ENCODE data around the gene GRK5.

GRK5 gene

DNA sequence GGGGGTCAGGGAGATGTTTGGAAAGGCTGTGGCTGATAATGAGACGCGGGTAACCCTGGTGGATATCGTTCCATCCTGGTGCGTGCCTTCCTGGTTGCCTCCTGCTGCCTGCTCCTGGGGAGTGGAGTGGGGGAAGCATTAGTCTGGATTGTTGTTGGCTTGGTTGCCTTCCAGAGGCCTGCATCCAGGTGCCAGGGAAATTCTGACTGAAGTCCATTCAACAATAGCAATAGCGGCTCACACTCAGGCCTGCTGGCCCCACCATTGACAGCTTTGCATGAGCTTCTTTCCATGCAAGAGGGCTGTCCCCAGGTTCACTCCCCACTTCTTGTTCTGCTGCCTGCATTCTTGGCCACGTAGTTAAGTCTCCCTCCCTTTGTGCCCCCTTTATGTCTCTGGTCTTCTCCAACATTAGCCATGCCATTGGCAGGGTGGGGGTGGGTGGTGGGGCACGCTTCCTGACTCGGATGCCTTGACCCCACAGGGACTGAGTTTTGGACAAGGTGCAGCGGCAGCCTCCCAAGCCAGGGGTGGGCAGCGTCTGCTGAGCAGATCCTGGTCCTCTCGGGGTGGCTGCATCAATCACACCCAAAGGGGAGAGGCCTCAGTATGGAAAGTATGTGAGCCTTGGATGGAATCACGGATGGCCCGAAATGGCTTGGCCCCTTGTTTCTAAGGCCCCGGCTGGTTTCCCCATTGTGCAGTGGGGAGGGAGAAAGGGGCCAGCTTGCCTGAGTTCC is 150.2 kb downstream of the GRK5 start:
- no peak overlapping the region for H3K27ac ChIP-seq
- TF ChIP-seq, protein P1, sequence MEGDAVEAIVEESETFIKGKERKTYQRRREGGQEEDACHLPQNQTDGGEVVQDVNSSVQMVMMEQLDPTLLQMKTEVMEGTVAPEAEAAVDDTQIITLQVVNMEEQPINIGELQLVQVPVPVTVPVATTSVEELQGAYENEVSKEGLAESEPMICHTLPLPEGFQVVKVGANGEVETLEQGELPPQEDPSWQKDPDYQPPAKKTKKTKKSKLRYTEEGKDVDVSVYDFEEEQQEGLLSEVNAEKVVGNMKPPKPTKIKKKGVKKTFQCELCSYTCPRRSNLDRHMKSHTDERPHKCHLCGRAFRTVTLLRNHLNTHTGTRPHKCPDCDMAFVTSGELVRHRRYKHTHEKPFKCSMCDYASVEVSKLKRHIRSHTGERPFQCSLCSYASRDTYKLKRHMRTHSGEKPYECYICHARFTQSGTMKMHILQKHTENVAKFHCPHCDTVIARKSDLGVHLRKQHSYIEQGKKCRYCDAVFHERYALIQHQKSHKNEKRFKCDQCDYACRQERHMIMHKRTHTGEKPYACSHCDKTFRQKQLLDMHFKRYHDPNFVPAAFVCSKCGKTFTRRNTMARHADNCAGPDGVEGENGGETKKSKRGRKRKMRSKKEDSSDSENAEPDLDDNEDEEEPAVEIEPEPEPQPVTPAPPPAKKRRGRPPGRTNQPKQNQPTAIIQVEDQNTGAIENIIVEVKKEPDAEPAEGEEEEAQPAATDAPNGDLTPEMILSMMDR (conservative IDR thresholded peaks at IDR 0.05), result no peak

DNA sequence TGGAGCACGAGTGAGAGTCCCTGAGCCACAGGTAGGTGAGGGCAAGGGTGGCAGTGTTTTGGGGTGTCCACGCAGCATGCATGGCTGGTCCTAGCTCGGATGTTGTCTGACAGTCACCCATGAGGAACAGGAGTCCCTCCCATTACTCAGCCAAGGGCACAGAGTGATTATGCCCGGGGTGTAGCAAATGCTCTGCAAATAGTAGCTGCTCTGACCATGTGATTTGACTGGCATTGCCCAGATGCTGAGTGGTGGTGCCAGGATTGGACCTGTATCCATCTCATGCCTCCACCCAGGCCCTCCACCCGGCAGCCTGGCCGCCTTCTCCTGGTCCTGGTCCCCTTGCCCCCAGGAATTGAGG is 150.8 kb downstream of the GRK5 start:
- TF ChIP-seq, protein P1 (conservative IDR thresholded peaks at IDR 0.05), result no peak
- no peak overlapping the region for H3K27ac ChIP-seq

DNA sequence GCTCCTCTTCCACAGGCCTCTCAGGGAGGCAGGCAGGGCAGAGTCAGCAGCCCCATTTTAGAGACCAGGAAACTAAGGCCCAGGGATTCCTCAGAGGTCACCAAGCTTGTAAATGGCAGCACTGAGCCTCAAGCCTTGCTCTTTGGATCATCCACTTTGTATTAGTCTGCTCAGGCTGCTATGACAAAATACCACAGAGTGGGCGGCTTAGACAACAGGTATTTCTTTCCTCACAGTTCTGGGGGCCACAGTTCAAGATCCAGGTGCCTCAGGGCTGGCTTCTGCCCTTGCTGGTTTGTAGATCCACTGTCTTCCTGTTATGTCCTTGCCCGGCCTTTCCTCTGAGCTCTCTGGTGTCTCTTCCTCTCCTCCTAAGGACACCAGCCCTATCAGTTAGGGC is 151.2 kb downstream of the GRK5 start:
- TF ChIP-seq, protein P1 (conservative IDR thresholded peaks at IDR 0.05), result no peak
- no peak overlapping the region for H3K27ac ChIP-seq

DNA sequence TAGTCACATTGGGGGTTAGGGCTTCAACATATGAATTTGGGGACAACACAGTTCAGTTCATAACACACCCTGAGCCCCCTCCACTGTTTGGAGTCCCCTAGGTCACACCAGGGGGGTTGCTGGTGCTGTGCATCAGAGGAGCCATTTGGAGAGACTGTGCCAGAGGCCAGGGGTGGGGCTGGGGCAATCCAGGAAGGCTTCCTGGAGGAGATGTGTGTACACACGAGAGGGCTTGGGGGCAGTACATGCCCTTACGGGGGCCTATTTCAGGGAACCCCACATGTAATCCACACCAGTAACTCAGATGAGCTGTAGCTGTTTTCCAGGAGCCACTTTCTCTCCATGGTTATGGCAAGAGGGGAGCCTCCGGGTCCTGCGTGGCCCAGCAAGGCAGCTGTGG is 151.7 kb downstream of the GRK5 start:
- no peak overlapping the region for H3K27ac ChIP-seq
- TF ChIP-seq, protein P1 (conservative IDR thresholded peaks at IDR 0.05), result no peak

- TF ChIP-seq, protein P1 (conservative IDR thresholded peaks at IDR 0.05), result no peak
- H3K27ac ChIP-seq, result no peak overlapping the region
Observed at GRCh38 chr10:119360181-119360921, 153.0 kb downstream of the GRK5 start.

GRCh38 chr10:119361037-119361436 is 153.7 kb downstream of the GRK5 start:
- H3K27ac ChIP-seq, result no peak overlapping the region
- TF ChIP-seq, protein P1 (conservative IDR thresholded peaks at IDR 0.05), result no peak

DNA sequence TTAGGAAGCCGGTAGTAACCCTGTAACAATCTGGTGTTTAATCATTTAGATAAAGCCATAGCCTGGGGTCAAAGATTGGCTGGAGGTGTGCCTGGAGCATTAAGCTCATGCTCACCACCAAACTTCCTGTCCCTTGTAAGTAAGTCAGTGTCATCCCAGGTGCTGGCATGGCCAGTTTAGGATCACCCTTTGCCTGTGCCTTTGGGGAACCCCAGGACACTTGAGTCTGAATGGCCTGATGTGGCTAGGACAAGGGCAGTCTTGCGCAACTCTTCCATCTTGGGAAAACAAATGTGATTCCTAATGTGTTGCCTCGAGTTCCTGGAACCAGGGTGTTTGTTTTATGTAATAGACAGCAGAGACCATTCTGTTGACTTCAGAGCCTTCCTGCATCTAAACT is 154.8 kb downstream of the GRK5 start:
- H3K27ac ChIP-seq, result no peak overlapping the region
- TF ChIP-seq, protein P1 (conservative IDR thresholded peaks at IDR 0.05), result no peak
